GM19397 (cell line): ENCODE results near the gene GNAT3.

Experiments used
- ATAC-seq: cut with Tn5 transposase; IDR thresholded peaks from one replicate; pipeline ENCODE4 v1.9.1; 2021; ENCODE audit warnings: mild to moderate bottlenecking, moderate library complexity; ENCODE audit not compliant: unreplicated experiment

The GNAT3 gene

DNA sequence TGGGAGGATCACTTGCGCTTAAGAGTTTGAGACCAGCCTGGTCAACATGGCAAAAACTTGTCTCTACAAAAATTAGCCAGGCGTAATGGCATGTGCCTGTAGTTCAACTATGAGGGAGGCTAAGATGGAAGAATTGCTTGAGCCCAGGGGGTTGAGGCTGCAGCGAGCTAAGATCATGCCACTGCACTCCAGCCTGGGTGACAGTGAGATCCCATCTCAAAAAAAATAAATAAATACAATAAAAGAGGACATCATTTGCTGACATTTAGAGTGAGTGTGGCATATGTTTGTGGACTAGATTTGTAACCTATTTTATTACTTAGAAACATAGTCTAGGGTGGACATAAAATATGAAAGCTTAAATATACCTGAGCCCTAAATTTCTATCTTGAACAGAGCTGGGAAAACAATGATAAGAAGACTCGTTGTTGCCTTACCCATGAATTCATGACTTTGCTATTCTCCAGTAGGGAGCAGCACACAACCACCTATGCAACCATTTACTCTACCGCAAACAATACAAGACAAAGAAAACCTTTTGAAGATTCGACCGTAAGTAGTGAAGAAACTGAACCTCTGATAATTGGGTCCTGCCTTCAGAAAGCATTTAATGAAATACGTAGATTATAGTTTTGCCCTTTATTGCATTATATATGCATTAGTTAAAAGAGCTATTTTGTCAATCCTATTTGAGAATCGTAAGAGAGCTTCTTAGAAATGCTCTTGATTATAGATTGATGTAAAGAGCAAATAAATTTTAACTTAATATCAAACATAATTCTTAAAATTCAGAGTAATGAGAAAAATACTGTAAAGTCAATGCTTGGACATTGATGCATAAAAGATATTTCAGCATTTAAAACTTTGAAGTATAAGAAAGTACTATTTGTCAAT lies 83.5 kb downstream of the GNAT3 start:
- no peak for ATAC-seq

GRCh38 chr7:80427218-80427617 lies 84.6 kb downstream of the GNAT3 start:
- ATAC-seq: no peak

- ATAC-seq: no peak
Observed at GRCh38 chr7:80420876-80421275, 91.0 kb downstream of the GNAT3 start.

GRCh38 chr7:80417211-80417793 lies 94.6 kb downstream of the GNAT3 start:
- ATAC-seq: no peak

GRCh38 chr7:80415522-80415921 lies 96.3 kb downstream of the GNAT3 start:
- ATAC-seq: no peak

DNA sequence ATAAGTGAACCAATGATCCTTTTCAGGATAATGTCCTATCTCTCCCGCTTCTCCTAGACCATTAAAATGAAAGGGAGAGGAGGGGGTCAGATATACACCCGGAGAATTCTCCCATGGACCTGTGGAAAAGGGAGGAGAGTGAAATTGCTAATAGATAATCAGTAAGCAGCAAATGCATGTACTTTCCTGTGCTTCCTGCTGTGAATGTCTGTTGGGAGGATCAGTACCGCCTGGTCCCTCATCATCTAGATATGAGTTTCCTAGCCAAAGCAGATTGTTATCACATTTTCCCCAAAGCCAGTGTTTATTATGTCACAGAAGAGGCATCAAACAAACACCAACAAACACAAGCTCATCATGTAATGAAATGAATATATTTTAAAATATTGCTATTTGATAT lies 96.8 kb downstream of the GNAT3 start:
- no peak for ATAC-seq

DNA sequence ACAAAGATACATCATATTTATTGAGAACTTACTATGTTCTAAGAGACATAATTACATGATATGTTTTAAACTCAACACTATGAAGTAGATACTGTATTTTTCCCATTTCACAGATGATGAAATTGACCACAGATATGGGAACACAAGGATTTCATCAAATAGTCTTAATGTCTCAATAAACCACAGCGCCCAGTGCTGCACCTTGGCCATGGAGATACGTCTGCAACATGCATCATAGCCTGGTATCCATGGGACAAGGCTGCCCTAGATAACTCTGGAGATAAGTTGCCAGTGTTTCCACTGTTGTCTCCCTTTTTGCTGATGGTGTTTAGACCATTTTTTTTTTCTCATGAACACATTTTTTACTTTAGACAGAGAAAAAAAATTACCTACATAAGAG lies 97.5 kb downstream of the GNAT3 start:
- no peak for ATAC-seq

GRCh38 chr7:80413383-80413945 lies 98.4 kb downstream of the GNAT3 start:
- no peak for ATAC-seq

DNA sequence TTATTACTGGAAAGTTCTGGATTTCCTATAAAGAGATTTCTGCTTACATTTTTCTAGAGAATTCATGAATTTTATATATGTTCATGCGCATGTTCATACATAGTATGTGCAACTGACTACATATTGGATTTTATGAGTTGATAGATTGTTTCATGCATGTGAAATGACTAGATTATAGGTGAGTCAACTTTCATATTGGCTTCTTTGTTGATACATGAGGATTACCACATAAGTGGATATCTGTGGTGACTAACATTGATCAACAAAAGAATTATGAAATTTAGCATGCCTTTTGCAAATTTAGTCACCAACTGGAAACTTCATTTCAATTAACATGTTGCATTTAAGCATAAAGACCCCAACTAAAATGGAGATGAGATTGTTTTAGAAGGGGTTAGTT lies 99.0 kb downstream of the GNAT3 start:
- ATAC-seq: no peak

DNA sequence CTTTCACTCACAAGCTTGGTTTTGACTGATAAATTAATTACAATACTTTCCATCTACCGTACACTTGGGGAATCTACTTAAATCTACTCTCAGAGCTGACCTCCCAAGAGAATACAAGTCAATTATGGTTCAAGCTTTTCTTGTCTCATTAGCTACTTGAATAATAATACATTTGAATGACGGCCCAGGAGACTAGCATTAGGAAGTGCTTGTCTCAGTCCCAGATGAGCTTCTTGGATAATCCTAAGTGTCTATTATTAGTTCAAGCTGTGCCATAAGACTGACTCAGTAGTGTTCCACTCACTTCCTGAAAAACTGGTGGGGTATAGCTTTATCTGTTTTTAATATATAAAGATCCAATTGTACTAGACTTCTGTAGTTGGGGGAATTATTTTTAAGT lies 100.2 kb downstream of the GNAT3 start:
- ATAC-seq: no peak

GRCh38 chr7:80410081-80410480 lies 101.8 kb downstream of the GNAT3 start:
- no peak for ATAC-seq
